H9 (cell line): ENCODE results near the gene ARMH3. TPM values are rescaled to one million over a fixed set of nuclear protein-coding genes. Genes with fewer than 3 reads are reported as not detected.

Source experiments
- DNase-seq: peaks from one replicate; pipeline ENCODE4 v3.0.0-alpha.2; 2017
- H2AFZ ChIP-seq: one replicate; pipeline ENCODE4 v1.6.1; 2013; ENCODE audit warnings: mild to moderate bottlenecking, low read length, control low read depth, moderate library complexity
- H2AK5ac ChIP-seq: 2 replicates; pipeline ENCODE4 v1.6.1; 2013; ENCODE audit warnings: low read length, control low read depth, mixed read lengths; ENCODE audit not compliant: insufficient read length
- H2BK120ac ChIP-seq: one replicate; pipeline ENCODE4 v1.6.1; 2013; ENCODE audit warnings: low read depth, mild to moderate bottlenecking, low read length, control low read depth, inconsistent platforms; ENCODE audit not compliant: poor library complexity, severe bottlenecking
- H2BK12ac ChIP-seq: 2 replicates; pipeline ENCODE4 v1.6.1; 2013; ENCODE audit warnings: low read length, control low read depth, mixed read lengths, low read depth; ENCODE audit not compliant: insufficient read length
- H2BK15ac ChIP-seq: 2 replicates; pipeline ENCODE4 v1.6.1; 2013; ENCODE audit warnings: low read depth, low read length, control low read depth
- H2BK20ac ChIP-seq: one replicate; pipeline ENCODE4 v1.6.1; 2013; ENCODE audit warnings: low read depth, mild to moderate bottlenecking, low read length, control low read depth, inconsistent platforms; ENCODE audit not compliant: poor library complexity, severe bottlenecking
- H2BK5ac ChIP-seq: 2 replicates; pipeline ENCODE4 v1.6.1; 2013; ENCODE audit warnings: low read length, control low read depth, mixed read lengths; ENCODE audit not compliant: insufficient read length
- H3K14ac ChIP-seq: 2 replicates; pipeline ENCODE4 v1.6.1; 2013; ENCODE audit warnings: low read length, control low read depth; ENCODE audit not compliant: insufficient read depth
- H3K18ac ChIP-seq: 2 replicates; pipeline ENCODE4 v1.6.1; 2013; ENCODE audit warnings: low read depth, mild to moderate bottlenecking, mixed read lengths, low read length, control low read depth; ENCODE audit not compliant: insufficient read length
- H3K23ac ChIP-seq: 2 replicates; pipeline ENCODE4 v1.6.1; 2013; ENCODE audit warnings: low read length, control low read depth, mixed read lengths, low read depth; ENCODE audit not compliant: insufficient read length
- H3K23me2 ChIP-seq: 2 replicates; pipeline ENCODE4 v1.6.1; 2013; ENCODE audit warnings: low read depth, mild to moderate bottlenecking, mixed read lengths, low read length, control low read depth; ENCODE audit not compliant: insufficient read length, poor library complexity, severe bottlenecking
- H3K27ac ChIP-seq: 2 replicates; pipeline ENCODE4 v1.5.1; 2013; ENCODE audit warnings: low read length, control low read depth, mixed read lengths, low read depth; ENCODE audit not compliant: insufficient read length
- H3K27me3 ChIP-seq: 2 replicates; pipeline ENCODE4 v1.6.1; 2013; ENCODE audit warnings: low read length, control low read depth, inconsistent platforms; ENCODE audit not compliant: insufficient read depth
- H3K4ac ChIP-seq: 2 replicates; pipeline ENCODE4 v1.6.1; 2013; ENCODE audit warnings: low read depth, mild to moderate bottlenecking, control low read depth, inconsistent platforms, low read length, moderate library complexity
- H3K4me1 ChIP-seq: 2 replicates; pipeline ENCODE4 v1.6.1; 2013; ENCODE audit warnings: low read length, control low read depth, inconsistent platforms; ENCODE audit not compliant: insufficient read depth
- H3K4me2 ChIP-seq: 2 replicates; pipeline ENCODE4 v1.6.1; 2013; ENCODE audit warnings: low read length, control low read depth, mixed read lengths; ENCODE audit not compliant: insufficient read length, insufficient read depth
- H3K56ac ChIP-seq: 2 replicates; pipeline ENCODE4 v1.6.1; 2013; ENCODE audit warnings: low read depth, mild to moderate bottlenecking, mixed read lengths, low read length, control low read depth; ENCODE audit not compliant: insufficient read length
- H3K79me1 ChIP-seq: 2 replicates; pipeline ENCODE4 v1.6.1; 2013; ENCODE audit warnings: low read depth, mild to moderate bottlenecking, moderate library complexity, low read length, control low read depth, inconsistent platforms; ENCODE audit not compliant: insufficient read depth, poor library complexity, severe bottlenecking
- H3K79me2 ChIP-seq: 2 replicates; pipeline ENCODE4 v1.6.1; 2013; ENCODE audit warnings: low read length, control low read depth, inconsistent platforms; ENCODE audit not compliant: insufficient read depth
- H3K9ac ChIP-seq: 2 replicates; pipeline ENCODE4 v1.6.1; 2013; ENCODE audit warnings: low read length, control low read depth, mixed read lengths; ENCODE audit not compliant: insufficient read length; ENCODE audit errors: extremely low read depth
- H3K9me3 ChIP-seq: one replicate; pipeline ENCODE4 v1.6.1; 2013; ENCODE audit warnings: low read depth, low read length, inconsistent platforms; ENCODE audit not compliant: control insufficient read depth
- H3T11ph ChIP-seq: one replicate; pipeline ENCODE4 v1.6.1; 2013; ENCODE audit warnings: mild to moderate bottlenecking, low read length, control low read depth, inconsistent platforms
- H4K20me1 ChIP-seq: one replicate; pipeline ENCODE4 v1.6.1; 2013; ENCODE audit not compliant: control insufficient read depth, insufficient read length, insufficient read depth
- H4K5ac ChIP-seq: 2 replicates; pipeline ENCODE4 v1.6.1; 2013; ENCODE audit warnings: low read depth, mild to moderate bottlenecking, mixed read lengths, low read length, control low read depth; ENCODE audit not compliant: insufficient read length
- H4K8ac ChIP-seq: replicated peaks from 2 replicates; pipeline ENCODE4 v1.6.1; 2013; ENCODE audit warnings: low read length, control low read depth, mixed read lengths, low read depth; ENCODE audit not compliant: insufficient read length
- H4K91ac ChIP-seq: 2 replicates; pipeline ENCODE4 v1.6.1; 2013; ENCODE audit warnings: low read depth, mild to moderate bottlenecking, moderate library complexity, mixed read lengths, low read length, control low read depth; ENCODE audit not compliant: insufficient read length
- H3K27ac Mint-ChIP-seq, 3 experiments: 2 replicates in 2 of 3; 3 replicates in 1 of 3; pipeline ENCODE4 v1.8.0; 2020 to 2021; ENCODE audit warnings: mixed read lengths in 3 of 3, mild to moderate bottlenecking in 1 of 3, moderate library complexity in 1 of 3
- H3K27me3 Mint-ChIP-seq: 2 replicates; pipeline ENCODE4 v1.8.0; 2021; ENCODE audit warnings: low read depth, mild to moderate bottlenecking, moderate library complexity, mixed read lengths
- H3K36me3 Mint-ChIP-seq, 3 experiments: 2 replicates in 2 of 3; 3 replicates in 1 of 3; pipeline ENCODE4 v1.8.0; 2020 to 2021; ENCODE audit warnings: low read depth in 3 of 3, mixed read lengths in 3 of 3; ENCODE audit not compliant: insufficient read depth in 1 of 3
- H3K4me1 Mint-ChIP-seq, 2 experiments: 2 replicates each; pipeline ENCODE4 v1.8.0; 2020; ENCODE audit warnings: mixed read lengths in 2 of 2
- H3K4me3 Mint-ChIP-seq, 2 experiments: 2 replicates in 1 of 2; 3 replicates in 1 of 2; pipeline ENCODE4 v1.8.0; 2020 to 2021; ENCODE audit warnings: mild to moderate bottlenecking in 2 of 2, mixed read lengths in 2 of 2, moderate library complexity in 1 of 2
- H3K9me3 Mint-ChIP-seq, 2 experiments: 2 replicates in 1 of 2; 3 replicates in 1 of 2; pipeline ENCODE4 v1.8.0; 2020; ENCODE audit warnings: mild to moderate bottlenecking in 2 of 2, mixed read lengths in 2 of 2, moderate library complexity in 1 of 2
- WGBS: extraction: QIAGEN DNeasy Blood & Tissue Kit; methylation state at CpG from one replicate; pipeline ENCODE4 v1.1.7; 2013; ENCODE audit warnings: missing lambda C conversion rate, low lambda C conversion rate, mixed read lengths; ENCODE audit not compliant: insufficient read length; ENCODE audit errors: extremely low coverage; 5-methylcytosine and 5-hydroxymethylcytosine counted together
- total RNA-seq: library from RNA; stranded (reverse); gene quantifications from 2 replicates; pipeline ENCODE4 v1.2.1, GENCODE V29; 2021
- TF ChIP-seq, protein P1 (sequence below): fragments of 200-600 bp; sonication (generic); conservative IDR thresholded peaks from 3 replicates; pipeline ENCODE4 v1.8.0; 2021; ENCODE audit warnings: antibody characterized with exemption, mild to moderate bottlenecking

Gene ARMH3
- total RNA-seq, 1 experiment from 2014 or later, result 20.4 TPM

- Histone ChIP-seq H3K56ac (no peak overlapping the region), H3K4me2 (no peak overlapping the region), H2BK12ac (no peak overlapping the region), H2AK5ac (no peak overlapping the region), H2BK20ac (no peak overlapping the region), H3K18ac (no peak overlapping the region), H3K27ac (no peak overlapping the region), H3K4me1 (no peaks in the 10 kb centered on the region), H3K9me3 (no peaks in the 10 kb centered on the region), H3K27me3 (no peaks in the 10 kb centered on the region), H3K23me2 (no peaks in the 10 kb centered on the region), H3K14ac (no peak overlapping the region), H3K9ac (no peak overlapping the region), H3K4ac (no peak overlapping the region), H4K91ac (no peak overlapping the region), H3K23ac (no peak overlapping the region), H2AFZ (no peak overlapping the region), H3K79me2 (no peaks in the 10 kb centered on the region), H3T11ph (no peak overlapping the region), H3K79me1 (no peaks in the 10 kb centered on the region), H4K5ac (no peak overlapping the region), H4K8ac (no peak overlapping the region), H2BK120ac (no peak overlapping the region), H2BK5ac (no peak overlapping the region), H4K20me1 (no peaks in the 10 kb centered on the region), H2BK15ac (no peak overlapping the region)
- Mint-ChIP-seq H3K36me3 (peaks cover 12 to 22% (median 21%) of the 10 kb centered on the region in 3 experiments; a peak in 6 of 7 replicates), H3K4me3 (no peak overlapping the region), H3K27me3 (no peaks in the 10 kb centered on the region), H3K27ac (no peak overlapping the region), H3K4me1 (no peaks in the 10 kb centered on the region), H3K9me3 (no peaks in the 10 kb centered on the region)
- TF ChIP-seq, protein P1, sequence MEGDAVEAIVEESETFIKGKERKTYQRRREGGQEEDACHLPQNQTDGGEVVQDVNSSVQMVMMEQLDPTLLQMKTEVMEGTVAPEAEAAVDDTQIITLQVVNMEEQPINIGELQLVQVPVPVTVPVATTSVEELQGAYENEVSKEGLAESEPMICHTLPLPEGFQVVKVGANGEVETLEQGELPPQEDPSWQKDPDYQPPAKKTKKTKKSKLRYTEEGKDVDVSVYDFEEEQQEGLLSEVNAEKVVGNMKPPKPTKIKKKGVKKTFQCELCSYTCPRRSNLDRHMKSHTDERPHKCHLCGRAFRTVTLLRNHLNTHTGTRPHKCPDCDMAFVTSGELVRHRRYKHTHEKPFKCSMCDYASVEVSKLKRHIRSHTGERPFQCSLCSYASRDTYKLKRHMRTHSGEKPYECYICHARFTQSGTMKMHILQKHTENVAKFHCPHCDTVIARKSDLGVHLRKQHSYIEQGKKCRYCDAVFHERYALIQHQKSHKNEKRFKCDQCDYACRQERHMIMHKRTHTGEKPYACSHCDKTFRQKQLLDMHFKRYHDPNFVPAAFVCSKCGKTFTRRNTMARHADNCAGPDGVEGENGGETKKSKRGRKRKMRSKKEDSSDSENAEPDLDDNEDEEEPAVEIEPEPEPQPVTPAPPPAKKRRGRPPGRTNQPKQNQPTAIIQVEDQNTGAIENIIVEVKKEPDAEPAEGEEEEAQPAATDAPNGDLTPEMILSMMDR, result no peak
- no peak for DNase-seq
- no CpG with 5 or more reads among the region's 7 CpGs for WGBS
These were observed 40.5 kb upstream of the ARMH3 start for GRCh38 chr10:102096449-102096848.
